A673 (cell line): ENCODE data around the gene AMPD2. TPM values are rescaled to one million over a fixed set of nuclear protein-coding genes. Genes with fewer than 3 reads are reported as not detected.

ENCODE experiments used
- BruUV-seq: library from RNA; stranded (reverse); fragments of 400-500 nt; replicated peaks from 2 replicates; lab custom pipeline; 2021; lab: Mats Ljungman, UMichigan
- CTCF ChIA-PET: fragments of 300-600 bp; sonication (Branson Sonifier 250); formaldehyde crosslinking; loops from one replicate; lab custom pipeline; 2022; ENCODE audit warnings: antibody characterized with exemption; lab: Charles Lee
- POLR2A ChIA-PET: fragments of 300-600 bp; sonication (Branson Sonifier 250); formaldehyde crosslinking; loops from one replicate; lab custom pipeline; 2022; ENCODE audit warnings: antibody characterized with exemption; ENCODE audit not compliant: low non-redundant PET; lab: Charles Lee
- DNase-seq: peaks from one replicate; pipeline ENCODE4 v3.0.0-alpha.2; 2015; ENCODE audit warnings: low spot score
- H3K27ac ChIP-seq: fragments of 200-600 bp; sonication (generic); 2 replicates; pipeline ENCODE4 v1.5.1; 2016; ENCODE audit warnings: mixed run types, low read depth, mild to moderate bottlenecking, mixed read lengths, antibody characterized with exemption, low read length; ENCODE audit not compliant: poor library complexity, severe bottlenecking
- H3K27me3 ChIP-seq: fragments of 200-600 bp; sonication (generic); replicated peaks from 2 replicates; pipeline ENCODE4 v1.6.1; 2017; ENCODE audit warnings: mixed run types, low read depth, mild to moderate bottlenecking, mixed read lengths, antibody characterized with exemption, low read length; ENCODE audit not compliant: insufficient read depth, poor library complexity
- H3K36me3 ChIP-seq: fragments of 200-600 bp; sonication (generic); 2 replicates; pipeline ENCODE4 v1.6.1; 2016; ENCODE audit warnings: mixed run types, mild to moderate bottlenecking, mixed read lengths, antibody characterized with exemption, low read length; ENCODE audit not compliant: insufficient read depth, poor library complexity, severe bottlenecking
- H3K4me1 ChIP-seq: fragments of 200-600 bp; sonication (generic); 2 replicates; pipeline ENCODE4 v1.6.1; 2017; ENCODE audit warnings: mixed run types, mild to moderate bottlenecking, mixed read lengths, antibody characterized with exemption, low read length; ENCODE audit not compliant: insufficient read depth, poor library complexity, severe bottlenecking
- H3K4me3 ChIP-seq: fragments of 200-600 bp; sonication (generic); 2 replicates; pipeline ENCODE4 v1.5.1; 2016; ENCODE audit warnings: low read depth, mixed run types, mild to moderate bottlenecking, mixed read lengths, low read length; ENCODE audit not compliant: poor library complexity, severe bottlenecking
- H3K9me3 ChIP-seq: fragments of 200-600 bp; sonication (generic); 2 replicates; pipeline ENCODE4 v1.6.1; 2016; ENCODE audit warnings: mixed run types, low read depth, mild to moderate bottlenecking, mixed read lengths, antibody characterized with exemption, low read length; ENCODE audit not compliant: poor library complexity, severe bottlenecking
- EZH2 ChIP-seq: fragments of 200-600 bp; sonication (generic); IDR thresholded peaks from 2 replicates; pipeline ENCODE4 v1.6.1; 2017; ENCODE audit warnings: borderline replicate concordance, low read depth, mild to moderate bottlenecking, mixed read lengths, antibody characterized with exemption, low read length; ENCODE audit not compliant: poor library complexity, severe bottlenecking
- intact Hi-C: fragments of 100-400 bp; cut with micrococcal nuclease; formaldehyde crosslinking; loops from one replicate; pipeline ENCODE4 v1.10.0; 2022; ENCODE audit not compliant: unreplicated experiment
- total RNA-seq: library from RNA; stranded (reverse); gene quantifications from 2 replicates; pipeline ENCODE4 v1.2.3, GENCODE V29; 2021
- TF ChIP-seq, protein P1 (sequence below): fragments of 300-800, 200-600 bp; sonication (generic); conservative IDR thresholded peaks from 2 replicates; pipeline ENCODE4 v1.5.1; 2017; ENCODE audit warnings: low read depth, mild to moderate bottlenecking, antibody characterized with exemption, low read length, moderate library complexity, mixed read lengths

AMPD2 gene
- total RNA-seq, 1 experiment from 2014 or later = 132 TPM

- POLR2A ChIA-PET = interaction anchor here (0.6 kb wide), 1 partner anchor 535 kb away, joined by 3 read pairs; no protein-coding TSS in a partner anchor
- no peaks in the 10 kb centered on the region for H3K27me3 ChIP-seq
- peak; percentile 56 for DNase-seq
- peak overlapping the region; percentile 92 for H3K27ac ChIP-seq
- CTCF ChIA-PET = interaction anchor here (0.7 to 1.5 kb wide), 3 partner anchors 10 to 21 kb away, joined by 3 to 7 read pairs (median 3); no protein-coding TSS in a partner anchor
- intact Hi-C loops = loop anchor here (5.0 kb wide), 1 partner anchor 73 kb away; the partner anchor contains the start of gene GNAI3
- peaks cover 49% of the 10 kb centered on the region for H3K4me1 ChIP-seq
- BruUV-seq = no TSS peak
- TF ChIP-seq, protein P1, sequence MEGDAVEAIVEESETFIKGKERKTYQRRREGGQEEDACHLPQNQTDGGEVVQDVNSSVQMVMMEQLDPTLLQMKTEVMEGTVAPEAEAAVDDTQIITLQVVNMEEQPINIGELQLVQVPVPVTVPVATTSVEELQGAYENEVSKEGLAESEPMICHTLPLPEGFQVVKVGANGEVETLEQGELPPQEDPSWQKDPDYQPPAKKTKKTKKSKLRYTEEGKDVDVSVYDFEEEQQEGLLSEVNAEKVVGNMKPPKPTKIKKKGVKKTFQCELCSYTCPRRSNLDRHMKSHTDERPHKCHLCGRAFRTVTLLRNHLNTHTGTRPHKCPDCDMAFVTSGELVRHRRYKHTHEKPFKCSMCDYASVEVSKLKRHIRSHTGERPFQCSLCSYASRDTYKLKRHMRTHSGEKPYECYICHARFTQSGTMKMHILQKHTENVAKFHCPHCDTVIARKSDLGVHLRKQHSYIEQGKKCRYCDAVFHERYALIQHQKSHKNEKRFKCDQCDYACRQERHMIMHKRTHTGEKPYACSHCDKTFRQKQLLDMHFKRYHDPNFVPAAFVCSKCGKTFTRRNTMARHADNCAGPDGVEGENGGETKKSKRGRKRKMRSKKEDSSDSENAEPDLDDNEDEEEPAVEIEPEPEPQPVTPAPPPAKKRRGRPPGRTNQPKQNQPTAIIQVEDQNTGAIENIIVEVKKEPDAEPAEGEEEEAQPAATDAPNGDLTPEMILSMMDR = no peak
- no peak for TF ChIP-seq EZH2
- H3K36me3 ChIP-seq = no peaks in the 10 kb centered on the region
- H3K9me3 ChIP-seq = no peaks in the 10 kb centered on the region
- H3K4me3 ChIP-seq = peak overlapping the region; percentile 88
Observed at GRCh38 chr1:109620401-109620791, 759 bp downstream of the AMPD2 start.

- CTCF ChIA-PET = interaction anchor here (0.7 to 1.5 kb wide), 2 partner anchors 9 to 20 kb away, joined by 3 to 7 read pairs; no protein-coding TSS in a partner anchor
- H3K4me3 ChIP-seq = peak overlapping the region; percentile 88
- no TSS peak for BruUV-seq
- no peaks in the 10 kb centered on the region for H3K9me3 ChIP-seq
- H3K4me1 ChIP-seq = peaks cover 49% of the 10 kb centered on the region
- H3K27ac ChIP-seq = peak overlapping the region; percentile 92
- intact Hi-C loops = loop anchor here (5.0 kb wide), 1 partner anchor 74 kb away; the partner anchor contains the start of gene GNAI3
- H3K27me3 ChIP-seq = no peaks in the 10 kb centered on the region
- peak; percentile 98 for DNase-seq
- POLR2A ChIA-PET = no interaction called here
- no peak for TF ChIP-seq EZH2
- TF ChIP-seq, protein P1 = no peak
- no peaks in the 10 kb centered on the region for H3K36me3 ChIP-seq
Observed at GRCh38 chr1:109620841-109621286, 1.2 kb downstream of the AMPD2 start.

DNA sequence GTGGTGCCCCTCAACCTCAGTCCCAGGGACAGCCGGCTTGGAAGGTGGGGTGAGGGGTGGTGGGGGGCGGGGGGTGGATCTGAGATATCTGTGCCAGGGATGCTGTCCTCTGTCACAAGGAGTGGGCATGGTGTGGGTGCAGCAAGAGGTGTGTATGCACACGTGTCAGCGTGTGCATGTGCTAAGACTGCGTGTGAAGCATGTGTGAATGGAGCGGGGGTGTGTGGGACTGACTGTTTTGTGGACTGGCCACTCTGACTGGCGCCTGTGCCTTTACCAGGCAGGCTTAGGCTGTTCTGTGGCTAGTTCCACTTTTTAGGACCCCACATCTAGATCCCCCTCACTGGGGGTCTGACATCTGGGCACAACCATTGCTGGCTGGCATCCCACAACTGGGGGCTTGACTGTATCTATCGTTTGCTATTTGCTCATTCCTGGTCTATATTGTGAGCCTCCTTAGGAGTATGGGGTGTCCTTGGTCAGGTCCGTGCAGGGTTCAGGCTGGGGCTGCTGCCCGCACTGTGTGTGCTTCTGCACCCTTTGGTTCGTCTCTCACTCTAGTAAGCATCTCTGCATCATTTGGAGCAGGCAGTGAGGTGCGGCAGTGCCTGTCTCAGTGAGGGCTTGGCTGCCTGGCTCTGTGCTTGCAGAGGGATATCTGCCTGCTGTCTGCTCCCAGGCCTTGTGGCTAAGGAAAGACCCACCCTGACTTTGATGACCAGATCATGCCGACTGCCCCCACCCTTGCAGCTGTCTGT, 1.9 kb downstream of the AMPD2 start:
- intact Hi-C loops = loop anchor here (5.0 kb wide), 1 partner anchor 74 kb away; the partner anchor contains the start of gene GNAI3
- Histone ChIP-seq H3K9me3 (no peaks in the 10 kb centered on the region), H3K4me3 (peak overlapping the region; percentile 88), H3K27ac (peak overlapping the region; percentile 92), H3K4me1 (peaks cover 49% of the 10 kb centered on the region), H3K27me3 (no peaks in the 10 kb centered on the region), H3K36me3 (peaks cover 3% of the 10 kb centered on the region)
- BruUV-seq = TSS peak; percentile 28
- TF ChIP-seq EZH2 = no peak
- TF ChIP-seq, protein P1 = no peak
- POLR2A ChIA-PET = no interaction called here
- no peak for DNase-seq
- CTCF ChIA-PET = no interaction called here
